Tibial nerve (tissue), 4 donors: ENCODE data around the gene DDX51.

ENCODE experiments used
- EP300 ChIP-seq, 2 donors: sonication (generic); formaldehyde crosslinking; IDR thresholded peaks; one replicate each; pipeline ENCODE4 v1.6.1; 2017; ENCODE audit warnings: antibody characterized with exemption in 2 of 2, mild to moderate bottlenecking in 1 of 2
- POLR2A ChIP-seq, 2 donors: fragments of 450-650 bp; IDR thresholded peaks; one replicate each; pipeline ENCODE4 v1.6.1; 2017; ENCODE audit warnings: antibody characterized with exemption in 2 of 2, mild to moderate bottlenecking in 2 of 2, moderate library complexity in 2 of 2
- TF ChIP-seq, protein P1 (sequence below), 5 experiments: fragments of 200-600 bp in 3 of 5; fragments of 450-650 bp in 2 of 5; sonication (generic) in 3 of 5; IDR thresholded peaks; one replicate each; pipeline ENCODE4 v1.5.1; 2016 to 2019; ENCODE audit warnings: antibody characterized with exemption in 5 of 5, mild to moderate bottlenecking in 3 of 5, moderate library complexity in 2 of 5

DNA sequence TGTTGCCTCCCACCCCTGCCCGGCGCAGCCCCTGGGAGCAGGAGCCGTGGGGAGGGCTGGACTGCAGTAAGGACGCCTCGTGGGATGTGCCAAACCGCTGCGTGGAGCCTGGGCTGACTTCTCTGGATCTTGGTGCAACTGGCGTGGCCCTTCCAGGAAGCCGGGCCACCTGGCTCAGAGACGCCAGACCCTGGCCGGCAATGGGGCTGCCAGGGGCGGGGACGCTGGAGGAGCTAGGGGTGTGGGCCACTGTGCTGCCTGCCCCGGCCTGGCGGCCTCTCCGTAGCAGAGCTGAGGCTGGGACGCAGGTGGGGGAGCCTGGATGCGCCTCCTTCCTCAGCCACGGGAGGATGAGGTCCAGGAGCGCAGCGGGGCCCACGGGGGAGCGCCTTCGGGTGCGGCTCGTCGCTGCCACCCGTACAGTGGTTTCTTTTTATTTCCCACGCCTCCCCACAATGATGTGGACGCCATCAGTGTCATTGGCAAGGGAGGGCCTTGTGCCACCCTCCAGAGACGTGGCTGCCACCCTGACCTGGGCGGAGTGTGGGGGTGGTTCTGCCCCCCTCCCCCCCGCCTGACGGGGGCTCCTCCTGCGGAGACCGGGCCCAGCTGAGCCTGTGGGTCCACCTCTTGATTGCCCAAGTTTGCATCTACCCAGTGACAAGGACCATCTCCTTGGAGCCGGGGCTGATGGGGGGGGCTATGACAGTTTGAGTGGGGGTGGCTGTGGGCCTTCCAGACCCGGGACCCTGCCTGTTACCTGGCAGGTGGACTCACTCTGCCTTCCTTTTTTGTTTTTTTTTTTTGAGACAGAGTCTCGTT is 11.3 kb downstream of the DDX51 start:
- TF ChIP-seq, protein P1, sequence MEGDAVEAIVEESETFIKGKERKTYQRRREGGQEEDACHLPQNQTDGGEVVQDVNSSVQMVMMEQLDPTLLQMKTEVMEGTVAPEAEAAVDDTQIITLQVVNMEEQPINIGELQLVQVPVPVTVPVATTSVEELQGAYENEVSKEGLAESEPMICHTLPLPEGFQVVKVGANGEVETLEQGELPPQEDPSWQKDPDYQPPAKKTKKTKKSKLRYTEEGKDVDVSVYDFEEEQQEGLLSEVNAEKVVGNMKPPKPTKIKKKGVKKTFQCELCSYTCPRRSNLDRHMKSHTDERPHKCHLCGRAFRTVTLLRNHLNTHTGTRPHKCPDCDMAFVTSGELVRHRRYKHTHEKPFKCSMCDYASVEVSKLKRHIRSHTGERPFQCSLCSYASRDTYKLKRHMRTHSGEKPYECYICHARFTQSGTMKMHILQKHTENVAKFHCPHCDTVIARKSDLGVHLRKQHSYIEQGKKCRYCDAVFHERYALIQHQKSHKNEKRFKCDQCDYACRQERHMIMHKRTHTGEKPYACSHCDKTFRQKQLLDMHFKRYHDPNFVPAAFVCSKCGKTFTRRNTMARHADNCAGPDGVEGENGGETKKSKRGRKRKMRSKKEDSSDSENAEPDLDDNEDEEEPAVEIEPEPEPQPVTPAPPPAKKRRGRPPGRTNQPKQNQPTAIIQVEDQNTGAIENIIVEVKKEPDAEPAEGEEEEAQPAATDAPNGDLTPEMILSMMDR (IDR thresholded peaks at IDR 0.05), result no peak
- TF ChIP-seq POLR2A (IDR thresholded peaks at IDR 0.05) (no peak), EP300 (IDR thresholded peaks at IDR 0.05) (no peak)
